ENCODE results near the gene GID8.

The GID8 gene

GRCh38 chr20:62914436-62914835 is 23.5 kb upstream of the GID8 start:
- TF ChIP-seq TAF1 (IDR thresholded peaks at IDR 0.05; ENCODE audit: borderline replicate concordance, insufficient read depth, low read length) (no peak), SIN3A (IDR thresholded peaks at IDR 0.05; ENCODE audit: borderline replicate concordance, insufficient read depth, low read length) (no peak), FOXP2 (optimal IDR thresholded peaks at IDR 0.05; ENCODE audit: borderline replicate concordance, extremely low read depth, extremely low read length, insufficient read depth) (no peak), POLR2AphosphoS5 (IDR thresholded peaks at IDR 0.05; ENCODE audit: low read depth, low read length) (no peak), REST (IDR thresholded peaks at IDR 0.05; ENCODE audit: insufficient read depth in 1 of 2, low read depth in 2 of 2, low read length in 2 of 2) (no peak)

DNA sequence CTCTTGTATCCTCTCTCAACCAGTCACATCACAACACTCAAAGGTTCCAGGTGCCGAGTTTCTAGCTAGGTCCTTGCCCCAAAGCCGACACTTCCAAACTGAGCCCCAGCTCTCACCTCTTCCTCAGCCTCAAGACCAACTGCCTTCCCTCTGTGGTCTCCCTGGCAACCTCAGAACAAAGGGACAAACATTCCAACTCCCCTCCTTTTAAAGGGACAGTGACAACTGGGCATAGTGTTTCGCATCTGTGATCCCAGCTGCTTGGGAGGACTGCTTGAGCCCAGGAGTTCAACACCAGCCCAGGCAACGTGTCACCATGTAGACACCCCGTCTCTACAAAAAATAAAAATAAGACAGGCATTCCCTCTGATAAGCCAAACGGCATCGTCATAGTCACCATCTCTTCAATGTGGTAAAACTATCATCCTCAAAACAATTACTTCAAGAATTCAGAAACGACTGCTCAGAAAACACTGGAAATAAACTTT is 22.9 kb upstream of the GID8 start:
- TF ChIP-seq REST (IDR thresholded peaks at IDR 0.05; ENCODE audit: insufficient read depth in 1 of 2, low read depth in 2 of 2, low read length in 2 of 2): no peak
- no peak for TF ChIP-seq POLR2AphosphoS5 (IDR thresholded peaks at IDR 0.05; ENCODE audit: low read depth, low read length)
- TF ChIP-seq SIN3A (IDR thresholded peaks at IDR 0.05; ENCODE audit: borderline replicate concordance, insufficient read depth, low read length): no peak
- TF ChIP-seq TAF1 (IDR thresholded peaks at IDR 0.05; ENCODE audit: borderline replicate concordance, insufficient read depth, low read length): no peak
- no peak for TF ChIP-seq FOXP2 (optimal IDR thresholded peaks at IDR 0.05; ENCODE audit: borderline replicate concordance, extremely low read depth, extremely low read length, insufficient read depth)

GRCh38 chr20:62916703-62917476 is 21.1 kb upstream of the GID8 start:
- no peak for TF ChIP-seq POLR2AphosphoS5 (IDR thresholded peaks at IDR 0.05; ENCODE audit: low read depth, low read length)
- TF ChIP-seq SIN3A (IDR thresholded peaks at IDR 0.05; ENCODE audit: borderline replicate concordance, insufficient read depth, low read length): no peak
- no peak for TF ChIP-seq TAF1 (IDR thresholded peaks at IDR 0.05; ENCODE audit: borderline replicate concordance, insufficient read depth, low read length)
- no peak for TF ChIP-seq REST (IDR thresholded peaks at IDR 0.05; ENCODE audit: insufficient read depth in 1 of 2, low read depth in 2 of 2, low read length in 2 of 2)
- no peak for TF ChIP-seq FOXP2 (optimal IDR thresholded peaks at IDR 0.05; ENCODE audit: borderline replicate concordance, extremely low read depth, extremely low read length, insufficient read depth)

DNA sequence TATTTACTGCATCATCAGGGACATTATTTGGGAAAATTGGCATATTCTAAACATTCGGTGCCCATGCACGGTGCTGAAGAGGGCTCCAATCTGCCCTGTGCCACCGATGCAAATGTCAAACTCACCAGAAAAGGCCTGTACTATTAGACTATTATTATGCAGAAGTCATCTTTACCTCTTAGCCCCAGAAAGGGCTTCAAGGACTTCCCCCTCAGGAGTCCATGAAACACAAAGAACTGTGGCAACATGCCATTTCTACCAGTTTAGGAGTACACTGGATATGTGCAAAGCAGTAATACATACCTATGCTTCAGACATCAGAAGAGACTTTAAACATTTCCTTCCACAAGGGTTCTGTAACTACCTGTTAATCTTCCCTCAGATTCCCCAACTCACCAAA is 20.2 kb upstream of the GID8 start:
- TF ChIP-seq SIN3A (IDR thresholded peaks at IDR 0.05; ENCODE audit: borderline replicate concordance, insufficient read depth, low read length) (no peak), POLR2AphosphoS5 (IDR thresholded peaks at IDR 0.05; ENCODE audit: low read depth, low read length) (no peak), REST (IDR thresholded peaks at IDR 0.05; ENCODE audit: insufficient read depth in 1 of 2, low read depth in 2 of 2, low read length in 2 of 2) (no peak), TAF1 (IDR thresholded peaks at IDR 0.05; ENCODE audit: borderline replicate concordance, insufficient read depth, low read length) (no peak), FOXP2 (optimal IDR thresholded peaks at IDR 0.05; ENCODE audit: borderline replicate concordance, extremely low read depth, extremely low read length, insufficient read depth) (no peak)
